Germinal center (tissue), 1 donor: ENCODE data around the gene CACNA1E.

ENCODE experiments used
- DNase-seq: peaks from one replicate; pipeline ENCODE4 v3.0.0; 2012; ENCODE audit warnings: mixed read lengths, low spot score

Gene CACNA1E

DNA sequence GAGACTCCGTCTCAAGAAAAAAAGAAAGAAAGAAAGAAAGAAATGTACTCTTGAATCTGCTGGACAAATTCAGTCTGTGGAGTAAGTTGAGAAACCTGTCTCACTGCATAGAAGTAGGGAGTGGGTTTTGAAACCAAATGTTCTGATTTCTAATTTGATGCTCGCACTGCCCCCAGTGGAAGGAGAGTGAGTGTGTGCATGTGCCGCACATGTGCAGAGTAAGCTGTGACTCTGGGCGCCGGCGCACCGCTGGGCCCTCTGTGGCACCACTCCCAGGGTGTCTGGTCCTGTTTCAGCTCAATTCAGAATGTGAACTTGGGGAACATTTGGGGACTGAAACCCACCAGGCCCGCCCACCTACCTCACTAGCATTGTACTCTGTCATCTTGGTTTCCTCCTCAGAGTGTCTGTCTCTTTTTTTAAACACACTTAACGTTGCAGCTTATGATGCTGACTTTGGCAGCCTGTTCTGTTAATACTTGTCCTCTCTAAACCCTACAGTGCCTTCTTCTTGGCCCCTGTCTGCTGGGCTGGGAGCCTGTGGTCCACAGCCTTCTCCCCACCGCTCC lies 104.6 kb downstream of the CACNA1E start:
- DNase-seq: peak; percentile 11

DNA sequence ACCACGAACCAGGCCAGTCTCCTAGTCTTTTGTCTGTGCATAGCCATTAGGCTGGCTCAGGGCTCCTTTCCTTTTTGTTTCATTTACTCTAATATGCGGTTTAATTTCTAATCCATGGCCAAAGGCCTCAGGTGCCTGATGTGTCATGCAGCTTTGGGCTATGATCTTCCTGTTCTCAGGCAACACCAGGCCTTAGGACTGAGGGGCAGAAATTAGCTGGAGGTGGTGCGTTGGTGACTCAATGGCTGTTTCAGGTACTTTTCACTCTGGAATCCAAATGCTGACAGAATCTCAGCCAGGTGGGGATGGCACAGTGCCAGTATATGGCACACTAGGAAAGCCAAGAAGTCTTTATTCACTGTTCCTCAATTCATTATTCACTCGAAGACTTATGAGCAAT lies 105.3 kb downstream of the CACNA1E start:
- DNase-seq: no peak

DNA sequence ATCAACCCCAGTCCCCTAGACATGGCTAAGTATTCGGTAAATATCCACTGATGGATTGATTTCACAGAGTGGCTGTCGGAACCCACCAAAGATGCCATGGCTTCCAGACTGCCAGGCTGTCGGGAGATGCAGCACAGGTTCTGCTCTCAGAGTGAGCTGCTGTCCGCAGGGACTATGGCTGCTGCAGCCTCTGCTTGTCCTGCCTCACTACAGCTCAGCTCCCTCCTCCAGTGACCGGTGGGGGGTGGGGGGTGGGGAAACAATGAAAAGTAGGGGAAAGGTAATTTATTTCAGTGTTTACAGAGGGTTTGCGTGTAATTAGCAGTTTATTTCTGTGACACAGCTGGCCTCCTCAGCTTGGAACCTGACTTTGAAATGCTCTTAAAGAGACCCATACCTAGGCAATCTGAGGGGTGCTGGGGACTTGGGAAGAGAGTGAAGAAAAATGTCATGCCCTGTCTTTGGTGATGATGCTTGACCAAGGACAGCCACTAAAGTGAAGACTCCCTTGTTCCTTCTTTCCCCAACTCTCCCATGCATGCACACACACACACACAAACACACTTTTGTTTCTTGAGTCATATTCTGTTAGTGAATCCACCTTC lies 109.0 kb downstream of the CACNA1E start:
- no peak for DNase-seq

DNA sequence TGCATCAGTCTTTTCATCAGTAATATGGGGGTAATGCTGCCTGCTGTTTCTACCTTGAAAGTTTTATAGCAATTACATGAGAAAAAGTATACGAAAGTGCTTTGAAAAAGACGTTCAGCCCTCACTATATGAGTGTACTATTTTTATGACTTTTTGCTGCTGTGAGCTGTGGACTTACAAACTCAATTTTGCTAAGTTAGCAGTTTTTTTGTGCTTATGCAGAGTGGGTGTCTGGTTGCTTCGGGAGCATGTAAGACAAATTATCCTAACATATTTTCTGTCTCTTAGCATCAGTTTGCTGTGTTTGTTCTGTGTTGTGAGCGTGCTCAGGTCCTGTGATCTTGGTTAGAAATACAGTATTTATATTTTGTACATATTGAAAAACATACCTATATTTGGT lies 109.7 kb downstream of the CACNA1E start:
- no peak for DNase-seq

DNA sequence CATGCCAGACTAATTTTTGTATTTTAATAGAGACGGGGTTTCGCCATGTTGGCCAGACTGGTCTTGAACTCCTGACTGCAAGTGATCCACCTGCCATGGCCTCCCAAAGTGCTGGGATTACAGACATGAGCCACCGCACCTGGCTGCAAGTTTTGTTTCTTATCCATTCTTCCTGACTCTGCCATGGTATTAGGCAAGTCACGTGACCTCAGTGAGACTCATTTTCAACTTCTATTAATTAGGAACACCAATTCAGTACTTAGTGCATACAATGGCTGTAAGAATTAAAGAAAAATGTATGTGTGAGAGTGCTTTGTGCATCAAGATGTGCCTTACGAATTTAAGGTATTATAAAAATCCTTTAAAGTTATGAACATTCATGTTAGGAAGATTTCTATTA lies 111.2 kb downstream of the CACNA1E start:
- DNase-seq: no peak

DNA sequence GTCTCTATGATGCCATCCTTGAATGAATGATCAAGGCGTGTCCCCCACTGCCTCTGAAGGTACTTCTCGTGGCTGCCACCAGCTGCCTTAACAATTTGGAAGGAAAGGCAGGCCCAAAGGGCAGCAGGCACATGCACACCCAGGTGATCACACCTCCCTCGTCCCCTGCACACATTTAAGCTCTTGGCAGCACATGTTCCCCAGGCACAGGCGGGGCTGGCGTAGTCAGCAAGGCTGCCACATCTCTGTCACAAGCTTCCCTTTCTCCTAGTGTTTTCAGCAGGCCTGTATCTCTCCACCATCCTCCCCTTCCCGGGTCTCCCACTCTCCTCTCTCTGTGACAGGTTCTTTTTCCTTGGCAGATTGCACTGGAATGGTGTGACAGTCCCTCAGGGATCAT lies 111.9 kb downstream of the CACNA1E start:
- DNase-seq: no peak

DNA sequence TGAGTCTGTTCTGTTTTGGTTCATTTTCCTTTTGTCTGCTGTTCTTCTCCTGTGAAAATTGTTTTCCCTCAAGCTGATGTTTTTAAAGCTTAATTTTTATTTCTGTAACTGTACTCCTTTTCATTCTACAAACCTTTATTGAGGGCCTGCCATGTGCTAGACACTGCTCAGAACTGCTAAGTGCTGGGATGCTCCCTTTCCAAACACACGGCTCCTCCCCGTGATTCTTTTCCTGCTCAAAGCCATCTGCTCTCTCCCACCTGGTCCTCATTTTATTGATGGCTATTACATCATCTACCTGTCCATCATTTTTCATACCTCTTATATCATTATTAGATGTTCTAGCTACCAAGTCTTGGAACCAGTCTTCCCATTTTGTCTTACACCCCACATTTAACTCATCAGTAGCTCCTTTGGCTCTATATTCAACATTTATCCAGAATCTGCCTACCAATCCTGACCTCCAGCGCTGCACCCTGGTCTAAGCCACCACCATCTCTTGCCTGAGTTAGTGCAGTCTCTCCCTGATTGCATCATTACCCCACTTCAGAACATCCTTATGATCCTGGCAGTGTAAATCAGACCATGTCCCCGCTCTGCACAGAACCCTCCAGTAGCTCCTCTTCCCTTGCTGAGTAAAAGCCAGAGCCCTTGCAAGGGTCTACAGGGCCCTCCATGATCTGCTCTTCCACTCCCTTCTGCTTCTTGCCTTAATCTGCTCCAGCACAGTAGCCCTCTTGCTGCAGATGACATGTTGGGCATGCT lies 118.1 kb downstream of the CACNA1E start:
- no peak for DNase-seq

DNA sequence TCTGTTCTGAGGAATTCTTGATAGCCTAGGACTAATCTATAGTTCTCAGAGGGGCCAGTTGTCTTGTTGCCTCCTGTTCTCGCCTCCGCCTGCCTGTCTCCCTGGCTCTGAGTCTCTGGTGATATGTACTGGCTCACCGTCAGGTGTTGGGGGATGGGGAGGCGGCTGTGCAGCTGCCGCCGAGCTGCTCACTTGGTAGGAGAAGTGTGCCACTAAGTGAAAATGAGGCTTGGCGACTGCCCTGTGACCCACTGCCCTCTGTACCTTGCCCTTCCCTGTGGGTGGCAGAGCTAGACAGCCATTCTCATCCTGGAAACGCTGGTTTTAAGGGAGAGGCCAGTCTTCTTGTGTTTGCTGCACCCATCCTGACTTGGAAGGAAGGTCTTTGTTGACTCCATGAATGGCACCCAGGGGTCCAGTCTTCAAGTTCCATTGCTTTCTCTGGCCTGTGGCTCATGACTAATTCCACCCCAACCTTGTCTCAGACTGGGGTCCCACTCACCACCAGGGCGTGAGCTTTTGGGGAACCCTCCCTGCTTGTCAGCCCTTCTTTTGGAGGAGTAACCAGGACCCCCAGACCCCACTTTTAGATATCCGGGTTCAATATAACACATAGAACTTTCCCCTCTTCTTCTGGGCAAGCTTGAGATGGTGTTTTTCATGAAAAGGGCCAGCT lies 120.6 kb downstream of the CACNA1E start:
- DNase-seq: no peak

DNA sequence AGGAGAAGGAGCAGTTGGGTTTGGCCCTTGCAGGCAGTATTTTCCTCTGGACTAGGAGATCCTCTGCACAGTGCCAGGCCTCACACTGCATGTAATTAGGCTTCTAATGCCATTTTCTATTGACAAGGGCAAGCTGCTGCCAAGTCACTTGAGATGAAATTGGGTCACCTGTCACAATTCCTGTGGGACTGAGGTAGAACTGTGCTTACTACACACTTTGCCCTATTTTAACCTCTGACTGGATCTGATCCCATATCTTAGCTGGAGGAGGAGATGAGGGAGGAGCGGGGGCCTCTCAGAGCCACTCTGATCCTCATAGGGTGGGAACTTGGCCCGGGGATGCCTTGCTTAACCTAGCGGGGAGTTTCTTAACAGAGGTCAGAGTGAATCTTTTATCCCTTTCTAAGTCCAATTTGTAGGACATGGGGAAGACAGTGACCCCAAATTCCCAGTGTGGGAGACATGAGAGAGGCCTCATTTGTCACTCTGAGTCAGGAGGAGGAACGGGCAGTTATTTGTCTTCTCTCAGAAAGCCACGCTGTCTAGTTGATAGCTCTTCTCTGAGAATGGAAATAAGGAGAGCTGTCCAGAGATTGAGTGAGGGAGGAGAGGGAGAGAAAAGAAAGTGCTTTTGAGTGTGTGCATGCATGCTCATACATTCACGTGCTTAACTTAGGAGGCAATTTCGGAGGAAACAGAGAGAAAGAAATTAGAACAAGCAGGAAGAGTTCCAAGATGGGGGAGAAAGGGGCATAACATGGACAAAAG lies 121.3 kb downstream of the CACNA1E start:
- no peak for DNase-seq

DNA sequence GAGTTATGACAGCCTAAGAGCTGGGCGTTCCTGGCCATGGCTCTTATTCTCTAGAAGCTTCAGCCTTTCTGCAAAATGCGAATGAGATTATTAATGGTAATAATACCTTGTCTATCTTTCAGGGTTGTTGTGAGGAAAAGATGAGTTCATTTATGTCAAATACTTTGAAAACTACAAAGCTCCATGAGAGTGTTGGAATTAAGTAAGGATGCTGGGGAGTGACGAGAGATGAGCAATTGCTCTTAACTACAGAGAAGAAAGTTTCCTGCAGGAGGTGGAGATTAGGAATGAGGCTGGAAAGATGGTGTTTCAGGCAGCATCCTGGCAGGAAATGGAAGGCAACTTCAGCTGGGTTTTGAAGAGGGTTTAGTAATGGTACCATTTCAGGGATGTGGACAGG lies 124.2 kb downstream of the CACNA1E start:
- DNase-seq: no peak

DNA sequence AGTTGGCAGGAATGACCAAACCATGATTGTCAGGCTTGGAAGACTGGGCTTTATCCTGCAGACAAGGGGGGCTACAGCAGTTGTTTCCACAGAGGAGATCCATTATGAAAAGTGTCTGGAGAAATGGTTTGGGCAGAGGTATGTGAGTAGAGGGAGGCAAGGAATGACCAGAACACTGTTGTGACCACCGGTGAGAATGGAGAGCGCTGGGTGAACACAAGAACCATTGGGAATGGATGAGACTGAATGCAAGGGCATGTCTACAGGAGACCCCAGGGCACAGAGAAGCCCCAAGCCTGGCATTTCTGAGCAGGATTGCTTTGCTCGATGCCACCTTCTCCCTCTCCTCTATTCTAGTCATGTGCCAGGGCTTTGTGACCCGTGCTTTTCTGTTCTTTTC lies 125.1 kb downstream of the CACNA1E start:
- no peak for DNase-seq

DNA sequence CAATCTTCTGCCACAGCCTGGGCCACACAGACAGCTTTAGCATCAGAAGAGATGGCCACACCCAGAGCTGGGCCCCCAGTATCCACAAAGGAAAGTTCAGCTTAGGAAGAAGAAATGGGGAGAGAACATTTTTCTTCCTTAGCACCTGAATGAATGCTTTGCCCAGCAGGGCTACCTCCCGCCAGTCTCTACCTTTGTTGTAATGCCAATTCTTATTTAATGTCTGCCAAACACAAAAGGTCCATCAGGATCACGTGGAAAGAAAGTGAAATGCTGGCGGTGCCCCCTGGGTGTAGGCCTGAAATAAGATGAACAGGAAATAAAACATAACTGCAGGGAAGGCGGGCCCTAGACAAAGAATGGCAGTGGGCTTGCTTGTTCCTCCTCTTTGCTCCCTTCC lies 125.6 kb downstream of the CACNA1E start:
- no peak for DNase-seq

DNA sequence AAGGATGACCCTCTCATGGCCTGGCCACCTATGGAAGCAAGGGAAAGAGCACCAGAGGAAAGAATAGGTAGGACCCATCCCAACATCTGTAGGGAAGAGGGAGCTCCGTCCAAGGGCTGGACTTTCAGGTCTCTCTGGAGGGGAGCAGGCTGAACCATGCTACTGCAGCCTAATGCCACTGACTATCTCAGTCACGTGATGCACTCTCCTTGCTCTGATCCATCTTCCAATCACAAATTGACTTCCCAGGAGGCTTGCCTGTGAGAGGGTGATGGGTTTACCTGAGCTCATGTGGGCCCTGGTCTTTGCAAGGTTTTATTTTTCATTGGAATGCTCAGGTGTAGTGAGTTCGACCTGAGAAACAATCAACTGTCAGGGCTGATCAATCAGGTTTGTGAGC lies 128.8 kb downstream of the CACNA1E start:
- DNase-seq: no peak

DNA sequence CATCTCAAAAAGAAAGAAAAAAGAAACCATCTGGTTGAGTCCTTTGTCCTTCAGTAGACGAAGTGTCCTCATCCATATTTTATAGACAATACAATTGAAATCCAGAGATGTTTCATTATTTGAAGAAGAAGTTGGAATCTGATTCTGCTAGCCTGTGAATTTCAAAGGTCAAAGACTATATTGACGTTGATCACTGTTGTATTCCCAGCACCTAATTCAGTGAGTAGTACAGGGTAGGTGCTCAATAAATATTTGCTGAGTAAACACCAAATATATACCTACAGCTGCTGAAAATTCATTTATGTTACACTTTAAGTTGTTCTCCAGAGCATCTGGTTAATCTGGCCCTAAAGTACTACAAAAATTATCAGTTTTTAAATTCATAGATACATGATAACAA lies 135.2 kb downstream of the CACNA1E start:
- DNase-seq: no peak

DNA sequence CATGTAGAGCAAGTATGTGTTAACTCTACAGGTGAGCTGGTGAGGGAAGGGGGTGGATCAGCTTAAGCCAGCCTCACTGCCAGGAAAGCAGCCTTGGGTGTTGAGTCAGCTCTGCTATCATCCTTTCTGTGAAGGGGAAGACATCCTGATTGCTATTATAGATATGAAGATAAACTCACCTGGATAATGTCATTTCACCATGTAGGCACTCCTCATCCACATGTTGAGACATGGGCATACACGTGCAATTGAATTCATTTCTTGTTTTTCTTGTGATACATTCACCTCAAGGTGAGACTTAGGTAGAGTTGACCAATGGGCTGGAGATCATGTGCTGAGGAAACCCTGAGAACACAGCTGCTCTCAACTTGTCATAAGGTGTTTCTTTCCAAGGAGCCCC lies 136.9 kb downstream of the CACNA1E start:
- DNase-seq: no peak

DNA sequence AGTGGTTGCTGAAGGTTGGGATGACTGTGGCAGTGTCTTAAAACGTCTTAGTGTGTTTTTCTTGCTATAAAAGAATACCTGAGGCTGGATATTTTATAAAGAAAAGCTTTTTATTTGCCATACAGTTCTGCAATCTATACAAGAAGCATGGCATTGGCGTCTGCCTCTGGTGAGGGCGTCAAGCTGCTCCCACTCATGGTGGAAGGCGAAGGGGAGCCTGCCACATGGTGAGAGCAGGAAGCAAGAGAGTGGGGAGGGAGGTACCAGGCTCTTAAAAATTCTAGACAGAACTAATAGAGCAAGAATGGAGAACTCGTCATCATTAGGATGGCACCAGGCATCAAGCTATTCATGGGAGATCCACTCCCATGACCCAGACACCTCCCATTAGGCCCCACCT lies 140.5 kb downstream of the CACNA1E start:
- DNase-seq: no peak

DNA sequence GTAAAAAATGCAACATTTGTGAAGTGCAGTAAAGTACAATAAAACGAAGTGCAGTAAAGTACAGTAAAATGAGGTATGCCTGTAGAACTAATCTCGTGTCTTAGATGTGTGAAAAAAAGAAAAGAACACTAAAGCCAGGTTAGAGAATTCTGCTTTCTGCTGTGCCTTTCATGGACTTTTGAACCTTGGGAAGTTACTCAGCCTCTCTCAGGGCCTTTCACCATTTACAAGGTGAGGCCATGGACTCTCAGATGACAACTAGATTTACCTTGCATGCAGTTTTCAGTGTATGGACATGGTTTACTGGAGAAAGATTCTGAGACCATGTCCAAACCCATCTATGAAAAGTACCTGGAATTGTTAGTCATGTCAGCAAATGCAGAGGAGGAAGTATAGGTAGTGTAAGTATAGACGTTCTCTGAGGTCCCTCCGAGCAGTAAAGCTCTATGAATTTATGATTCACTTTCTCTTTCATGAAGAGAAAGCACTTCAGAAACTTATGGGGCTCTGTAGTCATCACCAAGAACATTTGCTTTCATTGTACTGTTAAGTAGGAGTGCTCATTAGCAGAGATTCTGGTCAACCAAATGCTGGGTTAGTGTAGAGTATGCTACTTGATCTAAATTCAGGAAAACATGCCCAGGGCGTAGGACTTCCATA lies 143.1 kb downstream of the CACNA1E start:
- DNase-seq: no peak

DNA sequence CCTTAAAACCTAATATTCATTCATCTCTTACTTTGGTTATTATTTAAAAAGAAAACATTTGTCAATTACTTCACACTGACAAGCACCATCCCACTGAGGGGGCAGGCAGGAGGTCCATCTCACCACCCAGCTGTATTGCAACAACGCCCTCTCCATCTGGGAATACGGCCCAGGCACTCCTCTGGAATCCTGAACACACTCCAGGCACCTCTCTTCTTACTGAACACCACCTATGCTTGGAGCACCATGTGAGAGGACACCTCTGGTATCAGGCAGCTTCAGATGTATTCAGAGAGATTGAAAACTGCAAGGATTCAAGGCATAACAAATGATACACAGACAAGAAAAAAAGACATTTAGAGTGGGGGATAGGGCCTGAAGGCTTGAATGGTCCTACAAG lies 147.1 kb downstream of the CACNA1E start:
- no peak for DNase-seq

DNA sequence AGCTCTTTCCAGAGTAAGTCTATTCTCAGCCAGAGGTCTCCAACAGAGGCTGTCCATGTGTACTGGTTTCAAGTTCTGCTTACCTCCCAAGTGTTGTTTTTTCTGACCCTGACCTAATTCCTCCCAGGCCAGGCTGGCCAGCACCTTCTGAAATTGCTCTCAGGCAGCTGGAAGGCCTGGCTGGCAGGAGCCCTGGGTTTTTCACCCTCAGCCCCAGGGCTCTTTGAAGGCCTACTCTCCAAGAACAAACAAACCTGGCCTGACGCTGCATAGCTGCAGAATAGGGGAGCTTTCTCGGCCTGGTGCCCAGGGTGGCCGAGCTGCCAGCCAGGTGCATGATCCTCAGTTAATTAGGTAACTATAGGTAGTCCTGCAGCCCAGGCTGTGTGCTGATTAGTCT lies 147.5 kb downstream of the CACNA1E start:
- DNase-seq: no peak

DNA sequence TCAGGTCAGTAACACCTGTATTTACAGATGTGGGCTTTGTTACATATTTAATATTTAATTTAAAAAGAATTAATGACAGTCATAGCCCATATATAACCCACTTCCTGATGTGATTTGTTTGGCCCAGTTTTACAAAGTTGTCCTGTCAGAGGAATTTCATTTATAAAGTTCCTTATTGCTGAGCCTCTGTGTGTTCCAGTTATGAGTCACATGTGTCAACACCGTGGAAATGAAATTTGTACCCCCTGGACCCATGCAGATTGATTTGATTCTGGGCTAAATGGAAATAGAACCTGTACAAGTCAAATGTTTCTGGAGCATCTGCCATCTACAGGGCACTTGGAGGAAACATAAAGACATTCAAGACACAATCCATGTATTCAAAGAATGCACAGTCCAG lies 149.2 kb downstream of the CACNA1E start:
- DNase-seq: no peak

DNA sequence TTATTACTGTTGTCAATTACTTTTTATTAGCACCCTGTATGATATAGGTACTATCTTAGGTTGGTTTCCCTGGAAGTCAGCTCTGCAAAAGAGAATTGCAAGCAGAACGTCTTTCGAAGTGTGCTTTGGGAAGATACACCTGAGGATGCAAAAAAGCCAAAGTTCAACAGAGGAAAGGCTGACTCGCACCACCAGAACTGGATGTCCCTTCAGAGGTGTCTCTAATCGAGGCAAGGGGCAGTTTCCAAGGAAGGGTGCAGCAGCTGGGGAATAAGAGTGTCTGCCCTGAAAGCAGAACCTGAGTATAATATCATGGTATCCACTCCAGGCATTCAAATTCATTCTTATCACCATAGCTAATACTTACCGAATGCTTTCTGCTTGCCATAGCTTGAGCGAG lies 149.6 kb downstream of the CACNA1E start:
- no peak for DNase-seq

DNA sequence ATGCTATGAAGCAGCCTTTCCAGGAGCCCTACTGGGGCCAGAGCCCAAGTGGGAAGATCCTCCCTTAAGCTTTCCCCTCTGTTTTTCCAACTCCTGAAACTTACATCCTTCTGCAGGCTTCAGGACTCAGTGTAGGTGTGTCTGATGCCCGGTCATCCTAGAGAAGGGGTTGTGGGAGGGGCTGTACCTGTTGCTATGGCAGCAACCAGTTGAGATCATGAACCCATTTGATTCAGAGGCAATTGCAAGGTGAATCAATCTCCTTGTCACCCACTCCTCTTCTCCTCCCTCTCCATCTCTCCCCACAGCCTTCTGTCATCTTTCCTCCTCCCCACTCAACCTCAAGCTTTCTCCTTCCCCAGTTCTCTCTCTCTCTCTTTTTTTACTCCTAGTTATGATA lies 151.8 kb downstream of the CACNA1E start:
- DNase-seq: no peak
